Stimulated activated naive CD8-positive, alpha-beta T cell treated with anti-CD3 and anti-CD28 coated beads, Interleukin-15, Interleukin-2, amounts not matched to agents 100 ng/mL and 50 ng/mL, for 24 hours (primary cell): ENCODE results near the gene MEGF6.
A peak's percentile ranks its signal among the peaks of the same experiment; 100 is the strongest.

ENCODE experiments used
- H3K27ac Mint-ChIP-seq: one replicate; pipeline ENCODE4 v1.8.0; 2021; ENCODE audit warnings: mild to moderate bottlenecking, mixed read lengths
- H3K27me3 Mint-ChIP-seq: one replicate; pipeline ENCODE4 v1.8.0; 2021; ENCODE audit warnings: mixed read lengths
- H3K36me3 Mint-ChIP-seq: one replicate; pipeline ENCODE4 v1.8.0; 2021; ENCODE audit warnings: low read depth, mixed read lengths
- H3K4me1 Mint-ChIP-seq: one replicate; pipeline ENCODE4 v1.8.0; 2021; ENCODE audit warnings: low read depth, mixed read lengths
- H3K4me3 Mint-ChIP-seq: one replicate; pipeline ENCODE4 v1.8.0; 2021; ENCODE audit warnings: mild to moderate bottlenecking, mixed read lengths
- H3K9me3 Mint-ChIP-seq: one replicate; pipeline ENCODE4 v1.8.0; 2021; ENCODE audit warnings: mixed read lengths

The MEGF6 gene

GRCh38 chr1:3472088-3472850 is 139.0 kb downstream of the MEGF6 start:
- Mint-ChIP-seq H3K36me3 (no peaks in the 10 kb centered on the region), H3K27me3 (no peaks in the 10 kb centered on the region), H3K9me3 (no peaks in the 10 kb centered on the region), H3K4me1 (no peaks in the 10 kb centered on the region), H3K4me3 (no peak overlapping the region), H3K27ac (no peak overlapping the region)

- Mint-ChIP-seq H3K4me3 (no peak overlapping the region), H3K4me1 (no peaks in the 10 kb centered on the region), H3K9me3 (no peaks in the 10 kb centered on the region), H3K36me3 (no peaks in the 10 kb centered on the region), H3K27me3 (no peaks in the 10 kb centered on the region), H3K27ac (no peak overlapping the region)
Observed at GRCh38 chr1:3471356-3472087, 139.8 kb downstream of the MEGF6 start.

- no peaks in the 10 kb centered on the region for H3K36me3 Mint-ChIP-seq
- no peaks in the 10 kb centered on the region for H3K4me1 Mint-ChIP-seq
- H3K4me3 Mint-ChIP-seq: no peak overlapping the region
- H3K9me3 Mint-ChIP-seq: no peaks in the 10 kb centered on the region
- no peaks in the 10 kb centered on the region for H3K27me3 Mint-ChIP-seq
- H3K27ac Mint-ChIP-seq: no peak overlapping the region
Observed at GRCh38 chr1:3470650-3471355, 140.5 kb downstream of the MEGF6 start.

GRCh38 chr1:3469849-3470649 is 141.3 kb downstream of the MEGF6 start:
- no peak overlapping the region for H3K4me3 Mint-ChIP-seq

GRCh38 chr1:3469104-3469848 is 142.0 kb downstream of the MEGF6 start:
- H3K4me3 Mint-ChIP-seq: no peak overlapping the region

More at GRCh38 chr1:3469849-3470649, 141.3 kb downstream of the MEGF6 start:
- H3K27ac Mint-ChIP-seq: peak overlapping the region; percentile 26
- no peaks in the 10 kb centered on the region for H3K27me3 Mint-ChIP-seq
- no peaks in the 10 kb centered on the region for H3K4me1 Mint-ChIP-seq
- no peaks in the 10 kb centered on the region for H3K9me3 Mint-ChIP-seq
- no peaks in the 10 kb centered on the region for H3K36me3 Mint-ChIP-seq

GRCh38 chr1:3468236-3469103 is 142.8 kb downstream of the MEGF6 start:
- Mint-ChIP-seq H3K4me3 (no peak overlapping the region), H3K36me3 (no peaks in the 10 kb centered on the region), H3K27me3 (no peaks in the 10 kb centered on the region), H3K27ac (no peak overlapping the region), H3K4me1 (no peaks in the 10 kb centered on the region), H3K9me3 (no peaks in the 10 kb centered on the region)

More at GRCh38 chr1:3469104-3469848, 142.0 kb downstream of the MEGF6 start:
- Mint-ChIP-seq H3K36me3 (no peaks in the 10 kb centered on the region), H3K4me1 (no peaks in the 10 kb centered on the region), H3K27ac (no peak overlapping the region), H3K9me3 (no peaks in the 10 kb centered on the region), H3K27me3 (no peaks in the 10 kb centered on the region)

- H3K9me3 Mint-ChIP-seq: no peaks in the 10 kb centered on the region
- no peaks in the 10 kb centered on the region for H3K36me3 Mint-ChIP-seq
- no peak overlapping the region for H3K27ac Mint-ChIP-seq
- no peaks in the 10 kb centered on the region for H3K4me1 Mint-ChIP-seq
- no peaks in the 10 kb centered on the region for H3K27me3 Mint-ChIP-seq
- H3K4me3 Mint-ChIP-seq: no peak overlapping the region
Observed at GRCh38 chr1:3467096-3468036, 143.9 kb downstream of the MEGF6 start.

GRCh38 chr1:3466366-3467075 is 144.8 kb downstream of the MEGF6 start:
- H3K36me3 Mint-ChIP-seq: no peaks in the 10 kb centered on the region
- no peak overlapping the region for H3K27ac Mint-ChIP-seq
- no peaks in the 10 kb centered on the region for H3K27me3 Mint-ChIP-seq
- H3K4me1 Mint-ChIP-seq: no peaks in the 10 kb centered on the region
- no peak overlapping the region for H3K4me3 Mint-ChIP-seq
- no peaks in the 10 kb centered on the region for H3K9me3 Mint-ChIP-seq

GRCh38 chr1:3465935-3466321 is 145.4 kb downstream of the MEGF6 start:
- Mint-ChIP-seq H3K27me3 (no peaks in the 10 kb centered on the region), H3K27ac (no peak overlapping the region), H3K4me3 (no peak overlapping the region)

GRCh38 chr1:3465091-3465934 is 146.0 kb downstream of the MEGF6 start:
- Mint-ChIP-seq H3K4me3 (no peak overlapping the region), H3K36me3 (no peaks in the 10 kb centered on the region), H3K27ac (no peak overlapping the region), H3K4me1 (no peaks in the 10 kb centered on the region), H3K27me3 (no peaks in the 10 kb centered on the region), H3K9me3 (no peaks in the 10 kb centered on the region)

More at GRCh38 chr1:3465935-3466321, 145.4 kb downstream of the MEGF6 start:
- H3K4me1 Mint-ChIP-seq: no peaks in the 10 kb centered on the region
- no peaks in the 10 kb centered on the region for H3K36me3 Mint-ChIP-seq
- no peaks in the 10 kb centered on the region for H3K9me3 Mint-ChIP-seq

GRCh38 chr1:3464649-3465025 is 146.7 kb downstream of the MEGF6 start:
- H3K4me1 Mint-ChIP-seq: no peaks in the 10 kb centered on the region
- H3K36me3 Mint-ChIP-seq: no peaks in the 10 kb centered on the region
- no peaks in the 10 kb centered on the region for H3K27me3 Mint-ChIP-seq
- no peak overlapping the region for H3K4me3 Mint-ChIP-seq
- no peaks in the 10 kb centered on the region for H3K9me3 Mint-ChIP-seq
- no peak overlapping the region for H3K27ac Mint-ChIP-seq
